HepG2 (cell line): ENCODE measurements around the gene TPX2. TPM values are rescaled to one million over a fixed set of nuclear protein-coding genes. Genes with fewer than 3 reads are reported as not detected.

ENCODE experiments used
- GTF3A ChIP-seq: sonication (generic); formaldehyde crosslinking; conservative IDR thresholded peaks from 2 replicates; pipeline ENCODE4 v1.4.0; 2020; ENCODE audit warnings: mild to moderate bottlenecking, missing genetic modification reagents
- KMT2B ChIP-seq: IDR thresholded peaks from 2 replicates; pipeline ENCODE4 v1.6.1; 2016; ENCODE audit warnings: missing genetic modification reagents, missing compliant biosample characterization
- NFE2L2 ChIP-seq: fragments of 150-350 bp; IDR thresholded peaks from 2 replicates; pipeline ENCODE4 v1.6.1; 2014; ENCODE audit warnings: low read length
- NONO ChIP-seq, 2 experiments: fragments of 450-650 bp in 1 of 2; sonication (generic) in 1 of 2; formaldehyde crosslinking in 1 of 2; IDR thresholded peaks in 1 of 2; conservative IDR thresholded peaks in 1 of 2; 2 replicates each; pipeline versions ENCODE4 v1.6.1 to v1.8.0; 2017 to 2022; ENCODE audit warnings: mild to moderate bottlenecking in 1 of 2, missing genetic modification reagents in 1 of 2, moderate library complexity in 1 of 2
- RARG ChIP-seq: sonication (generic); formaldehyde crosslinking; IDR thresholded peaks from 2 replicates; pipeline ENCODE4 v1.4.0; 2020; ENCODE audit warnings: low read depth, mild to moderate bottlenecking, missing genetic modification reagents
- SIX1 ChIP-seq: sonication (generic); formaldehyde crosslinking; IDR thresholded peaks from 2 replicates; pipeline ENCODE4 v1.4.0; 2020; ENCODE audit warnings: missing genetic modification reagents, borderline replicate concordance
- SP4 ChIP-seq: sonication (generic); formaldehyde crosslinking; IDR thresholded peaks from 2 replicates; pipeline ENCODE4 v1.8.1; 2023; ENCODE audit warnings: mild to moderate bottlenecking, missing genetic modification reagents
- SSRP1 ChIP-seq: IDR thresholded peaks from 2 replicates; pipeline ENCODE4 v1.6.1; 2016; ENCODE audit warnings: control low read depth
- ZFP41 ChIP-seq: sonication (generic); formaldehyde crosslinking; IDR thresholded peaks from 2 replicates; pipeline ENCODE4 v1.4.0; 2020; ENCODE audit warnings: mild to moderate bottlenecking, missing genetic modification reagents, borderline replicate concordance
- ZNF235 ChIP-seq: sonication (generic); formaldehyde crosslinking; IDR thresholded peaks from 2 replicates; pipeline ENCODE4 v1.8.1; 2023; ENCODE audit warnings: mild to moderate bottlenecking, missing genetic modification reagents, borderline replicate concordance
- ZNF329 ChIP-seq: sonication (generic); formaldehyde crosslinking; IDR thresholded peaks from 2 replicates; pipeline ENCODE4 v1.9.0; 2021; ENCODE audit warnings: low read depth, mild to moderate bottlenecking, missing genetic modification reagents
- ZNF460 ChIP-seq: sonication (generic); formaldehyde crosslinking; IDR thresholded peaks from 2 replicates; pipeline ENCODE4 v1.5.1; 2020; ENCODE audit warnings: missing genetic modification reagents, mild to moderate bottlenecking, borderline replicate concordance
- ZNF564 ChIP-seq: sonication (generic); formaldehyde crosslinking; IDR thresholded peaks from 2 replicates; pipeline ENCODE4 v1.8.1; 2023; ENCODE audit warnings: mild to moderate bottlenecking, missing genetic modification reagents
- ZSCAN30 ChIP-seq: sonication (generic); formaldehyde crosslinking; IDR thresholded peaks from 2 replicates; pipeline ENCODE4 v1.5.0; 2020; ENCODE audit warnings: mild to moderate bottlenecking, missing genetic modification reagents
- polyA plus RNA-seq, 8 experiments: library from polyadenylated mRNA; depleted of rRNA in 3 of 8; stranded (reverse) in 7 of 8; unstranded in 1 of 8; fragments of >200 nt; fragmentation: Illumina TruSeq in 4 of 8; extraction: Trizol in 4 of 8; gene quantifications; 2 replicates each; pipeline versions ENCODE4 v1.2.1 to v1.2.3, GENCODE V29; 2011 to 2016; ENCODE audit warnings: low read depth in 4 of 8, missing spikeins in 1 of 8, mixed read lengths in 1 of 8; ENCODE audit not compliant: insufficient read depth in 1 of 8
- total RNA-seq, 5 experiments: library from RNA; depleted of rRNA; stranded (reverse); fragments of >200 nt; fragmentation: Illumina TruSeq; extraction: Trizol; gene quantifications; 2 replicates each; pipeline ENCODE4 v1.2.3, GENCODE V29; 2016; ENCODE audit warnings: low read depth in 1 of 5
- TF ChIP-seq, protein P1 (sequence below): sonication (generic); formaldehyde crosslinking; IDR thresholded peaks from 2 replicates; pipeline ENCODE4 v1.4.0; 2020; ENCODE audit warnings: missing genetic modification reagents, mild to moderate bottlenecking, borderline replicate concordance
- TF ChIP-seq, protein P2 (sequence below): sonication (generic); formaldehyde crosslinking; IDR thresholded peaks from 2 replicates; pipeline ENCODE4 v1.4.0; 2020; ENCODE audit warnings: mild to moderate bottlenecking, missing genetic modification reagents
- TF ChIP-seq, protein P3 (sequence below): sonication (generic); formaldehyde crosslinking; IDR thresholded peaks from 2 replicates; pipeline ENCODE4 v1.8.0; 2022; ENCODE audit warnings: mild to moderate bottlenecking, missing genetic modification reagents
- TF ChIP-seq, protein P4 (sequence below): sonication (generic); formaldehyde crosslinking; IDR thresholded peaks from 2 replicates; pipeline ENCODE4 v1.4.0; 2020; ENCODE audit warnings: missing genetic modification reagents
- TF ChIP-seq, protein P5 (sequence below): sonication (generic); formaldehyde crosslinking; IDR thresholded peaks from 2 replicates; pipeline ENCODE4 v1.5.0; 2020; ENCODE audit warnings: missing genetic modification reagents
- TF ChIP-seq, protein P6 (sequence below): sonication (generic); formaldehyde crosslinking; IDR thresholded peaks from 2 replicates; pipeline ENCODE4 v1.4.0; 2020; ENCODE audit warnings: missing genetic modification reagents

The TPX2 gene
- total and polyA plus RNA-seq, 2 of the 13 experiments (the other 11 are each of a cell fraction or from before 2014, with no cell fraction given) = 34.3 to 124 TPM

DNA sequence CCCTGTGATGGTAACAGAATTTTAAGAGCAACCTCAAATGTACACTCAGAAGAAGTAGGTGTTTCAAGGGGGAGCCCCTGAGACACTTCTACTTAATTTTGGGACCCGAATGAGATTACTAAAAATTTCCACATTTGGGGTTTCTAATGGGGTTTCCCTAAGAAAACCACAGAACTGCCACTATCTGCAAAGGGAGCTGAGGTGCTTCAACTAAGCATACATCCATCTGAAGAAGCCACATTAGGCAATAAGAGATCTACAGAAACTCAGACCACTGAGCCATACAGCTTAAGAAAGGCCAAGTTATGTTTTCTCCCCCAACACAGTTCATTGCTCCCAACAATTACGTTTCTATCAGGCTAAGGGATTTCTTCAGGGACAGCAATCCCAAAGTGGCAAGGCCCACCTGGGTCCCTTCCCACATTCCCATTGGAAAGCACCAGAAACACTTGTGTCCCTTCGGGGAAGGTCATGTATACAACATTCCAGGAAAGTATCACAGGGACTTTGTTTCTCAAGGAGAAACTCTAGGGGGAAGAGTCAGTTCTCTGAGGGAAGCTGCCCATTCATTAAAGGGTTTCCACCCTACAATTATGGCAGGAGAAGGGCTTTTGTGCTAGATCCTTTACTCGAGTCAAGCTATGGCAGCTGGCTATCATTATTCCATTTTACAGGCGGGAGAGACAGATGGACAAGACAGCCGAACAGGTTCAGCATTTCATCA is 21.4 kb upstream of the TPX2 start (continued):
- TF ChIP-seq, protein P1, sequence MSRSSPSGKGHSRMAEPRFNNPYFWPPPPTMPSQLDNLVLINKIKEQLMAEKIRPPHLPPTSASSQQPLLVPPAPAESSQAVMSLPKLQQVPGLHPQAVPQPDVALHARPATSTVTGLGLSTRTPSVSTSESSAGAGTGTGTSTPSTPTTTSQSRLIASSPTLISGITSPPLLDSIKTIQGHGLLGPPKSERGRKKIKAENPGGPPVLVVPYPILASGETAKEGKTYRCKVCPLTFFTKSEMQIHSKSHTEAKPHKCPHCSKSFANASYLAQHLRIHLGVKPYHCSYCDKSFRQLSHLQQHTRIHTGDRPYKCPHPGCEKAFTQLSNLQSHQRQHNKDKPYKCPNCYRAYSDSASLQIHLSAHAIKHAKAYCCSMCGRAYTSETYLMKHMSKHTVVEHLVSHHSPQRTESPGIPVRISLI (CRISPR knock-in tag) = no peak
- no peak for TF ChIP-seq GTF3A
- no peak for TF ChIP-seq ZNF329
- no peak for TF ChIP-seq ZNF564 (CRISPR knock-in tag)
- no peak for TF ChIP-seq RARG (CRISPR knock-in tag)
- no peak for TF ChIP-seq NONO (IDR thresholded peaks at IDR 0.05)
- TF ChIP-seq NONO (CRISPR knock-in tag; conservative IDR thresholded peaks at IDR 0.05) = no peak
- TF ChIP-seq, protein P2, sequence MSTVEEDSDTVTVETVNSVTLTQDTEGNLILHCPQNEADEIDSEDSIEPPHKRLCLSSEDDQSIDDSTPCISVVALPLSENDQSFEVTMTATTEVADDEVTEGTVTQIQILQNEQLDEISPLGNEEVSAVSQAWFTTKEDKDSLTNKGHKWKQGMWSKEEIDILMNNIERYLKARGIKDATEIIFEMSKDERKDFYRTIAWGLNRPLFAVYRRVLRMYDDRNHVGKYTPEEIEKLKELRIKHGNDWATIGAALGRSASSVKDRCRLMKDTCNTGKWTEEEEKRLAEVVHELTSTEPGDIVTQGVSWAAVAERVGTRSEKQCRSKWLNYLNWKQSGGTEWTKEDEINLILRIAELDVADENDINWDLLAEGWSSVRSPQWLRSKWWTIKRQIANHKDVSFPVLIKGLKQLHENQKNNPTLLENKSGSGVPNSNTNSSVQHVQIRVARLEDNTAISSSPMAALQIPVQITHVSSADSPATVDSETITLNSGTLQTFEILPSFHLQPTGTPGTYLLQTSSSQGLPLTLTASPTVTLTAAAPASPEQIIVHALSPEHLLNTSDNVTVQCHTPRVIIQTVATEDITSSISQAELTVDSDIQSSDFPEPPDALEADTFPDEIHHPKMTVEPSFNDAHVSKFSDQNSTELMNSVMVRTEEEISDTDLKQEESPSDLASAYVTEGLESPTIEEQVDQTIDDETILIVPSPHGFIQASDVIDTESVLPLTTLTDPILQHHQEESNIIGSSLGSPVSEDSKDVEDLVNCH (CRISPR knock-in tag) = no peak
- no peak for TF ChIP-seq ZNF460
- TF ChIP-seq ZSCAN30 (CRISPR knock-in tag) = 0 out of 2 replicates have a peak, but pooled peaks have one; percentile 70
- TF ChIP-seq ZFP41 (CRISPR knock-in tag) = no peak
- TF ChIP-seq, protein P3, sequence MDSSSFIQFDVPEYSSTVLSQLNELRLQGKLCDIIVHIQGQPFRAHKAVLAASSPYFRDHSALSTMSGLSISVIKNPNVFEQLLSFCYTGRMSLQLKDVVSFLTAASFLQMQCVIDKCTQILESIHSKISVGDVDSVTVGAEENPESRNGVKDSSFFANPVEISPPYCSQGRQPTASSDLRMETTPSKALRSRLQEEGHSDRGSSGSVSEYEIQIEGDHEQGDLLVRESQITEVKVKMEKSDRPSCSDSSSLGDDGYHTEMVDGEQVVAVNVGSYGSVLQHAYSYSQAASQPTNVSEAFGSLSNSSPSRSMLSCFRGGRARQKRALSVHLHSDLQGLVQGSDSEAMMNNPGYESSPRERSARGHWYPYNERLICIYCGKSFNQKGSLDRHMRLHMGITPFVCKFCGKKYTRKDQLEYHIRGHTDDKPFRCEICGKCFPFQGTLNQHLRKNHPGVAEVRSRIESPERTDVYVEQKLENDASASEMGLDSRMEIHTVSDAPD (CRISPR knock-in tag) = no peak
- no peak for TF ChIP-seq SIX1 (CRISPR knock-in tag)
- peak; percentile 95 for TF ChIP-seq SSRP1 (CRISPR knock-in tag)
- TF ChIP-seq NFE2L2 = no peak
- no peak for TF ChIP-seq KMT2B (CRISPR knock-in tag)
- TF ChIP-seq, protein P4, sequence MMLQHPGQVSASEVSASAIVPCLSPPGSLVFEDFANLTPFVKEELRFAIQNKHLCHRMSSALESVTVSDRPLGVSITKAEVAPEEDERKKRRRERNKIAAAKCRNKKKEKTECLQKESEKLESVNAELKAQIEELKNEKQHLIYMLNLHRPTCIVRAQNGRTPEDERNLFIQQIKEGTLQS (CRISPR knock-in tag) = no peak
- TF ChIP-seq SP4 (CRISPR knock-in tag) = no peak
- TF ChIP-seq, protein P5, sequence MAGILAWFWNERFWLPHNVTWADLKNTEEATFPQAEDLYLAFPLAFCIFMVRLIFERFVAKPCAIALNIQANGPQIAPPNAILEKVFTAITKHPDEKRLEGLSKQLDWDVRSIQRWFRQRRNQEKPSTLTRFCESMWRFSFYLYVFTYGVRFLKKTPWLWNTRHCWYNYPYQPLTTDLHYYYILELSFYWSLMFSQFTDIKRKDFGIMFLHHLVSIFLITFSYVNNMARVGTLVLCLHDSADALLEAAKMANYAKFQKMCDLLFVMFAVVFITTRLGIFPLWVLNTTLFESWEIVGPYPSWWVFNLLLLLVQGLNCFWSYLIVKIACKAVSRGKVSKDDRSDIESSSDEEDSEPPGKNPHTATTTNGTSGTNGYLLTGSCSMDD = no peak
- TF ChIP-seq ZNF235 (CRISPR knock-in tag) = no peak
- TF ChIP-seq, protein P6, sequence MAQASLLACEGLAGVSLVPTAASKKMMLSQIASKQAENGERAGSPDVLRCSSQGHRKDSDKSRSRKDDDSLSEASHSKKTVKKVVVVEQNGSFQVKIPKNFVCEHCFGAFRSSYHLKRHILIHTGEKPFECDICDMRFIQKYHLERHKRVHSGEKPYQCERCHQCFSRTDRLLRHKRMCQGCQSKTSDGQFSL = no peak
